GM23338 (cell line): ENCODE data around the gene INSL3. TPM values are rescaled to one million over a fixed set of nuclear protein-coding genes. Genes with fewer than 3 reads are reported as not detected.

Experiments used
- ATAC-seq: fragments of 200-7000 bp; cut with Tn5 transposase; 3 replicates; pipeline ENCODE4 v1.9.1; 2020
- DNase-seq: peaks from one replicate; pipeline ENCODE4 v3.0.0-alpha.2; 2015; ENCODE audit warnings: low spot score
- H2AFZ ChIP-seq: fragments of 200-600 bp; sonication (generic); 2 replicates; pipeline ENCODE4 v1.8.0; 2016; ENCODE audit warnings: antibody characterized with exemption, mild to moderate bottlenecking, moderate library complexity
- H3F3A ChIP-seq: fragments of 200-600 bp; sonication (generic); replicated peaks from 2 replicates; pipeline ENCODE4 v1.8.0; 2017; ENCODE audit warnings: antibody characterized with exemption, mixed run types, low read depth
- H3K27ac ChIP-seq: fragments of 200-600 bp; sonication (generic); 2 replicates; pipeline ENCODE4 v1.6.1; 2016; ENCODE audit warnings: low read depth
- H3K27me3 ChIP-seq: fragments of 200-600 bp; sonication (generic); 2 replicates; pipeline ENCODE4 v1.8.0; 2016; ENCODE audit warnings: mild to moderate bottlenecking, mixed run types, moderate library complexity; ENCODE audit not compliant: insufficient read depth
- H3K36me3 ChIP-seq: fragments of 200-600 bp; sonication (generic); 2 replicates; pipeline ENCODE4 v1.8.0; 2016; ENCODE audit warnings: mild to moderate bottlenecking; ENCODE audit not compliant: insufficient read depth
- H3K4me1 ChIP-seq: fragments of 200-600 bp; sonication (generic); 2 replicates; pipeline ENCODE4 v1.8.0; 2016; ENCODE audit warnings: mild to moderate bottlenecking, moderate library complexity; ENCODE audit not compliant: insufficient read depth
- H3K4me2 ChIP-seq: fragments of 200-600 bp; sonication (generic); 2 replicates; pipeline ENCODE4 v1.7.1; 2017; ENCODE audit warnings: mixed run types
- H3K4me3 ChIP-seq: fragments of 200-600 bp; sonication (generic); 2 replicates; pipeline ENCODE4 v1.6.1; 2016; ENCODE audit warnings: mixed run types
- H3K79me2 ChIP-seq: fragments of 200-600 bp; sonication (generic); replicated peaks from 2 replicates; pipeline ENCODE4 v1.8.0; 2017; ENCODE audit warnings: mild to moderate bottlenecking; ENCODE audit not compliant: insufficient read depth
- H3K9me2 ChIP-seq: fragments of 200-600 bp; sonication (generic); 2 replicates; pipeline ENCODE4 v1.8.0; 2017; ENCODE audit not compliant: insufficient read depth
- H4K20me1 ChIP-seq: fragments of 200-600 bp; sonication (generic); replicated peaks from 2 replicates; pipeline ENCODE4 v1.8.0; 2017; ENCODE audit warnings: mild to moderate bottlenecking; ENCODE audit not compliant: insufficient read depth
- H3K27ac Mint-ChIP-seq: 2 replicates; pipeline ENCODE4 v1.8.0; 2020; ENCODE audit warnings: inconsistent platforms, mild to moderate bottlenecking, moderate library complexity, mixed read lengths
- H3K27me3 Mint-ChIP-seq: 3 replicates; pipeline ENCODE4 v1.8.0; 2022; ENCODE audit warnings: low read depth, mild to moderate bottlenecking, moderate library complexity, mixed read lengths, inconsistent platforms; ENCODE audit not compliant: insufficient read depth, poor library complexity
- H3K36me3 Mint-ChIP-seq: 3 replicates; pipeline ENCODE4 v1.8.0; 2021; ENCODE audit warnings: low read depth, mild to moderate bottlenecking, inconsistent platforms, moderate library complexity, mixed read lengths
- H3K4me1 Mint-ChIP-seq: 3 replicates; pipeline ENCODE4 v1.8.0; 2020; ENCODE audit warnings: mild to moderate bottlenecking, inconsistent platforms, mixed read lengths
- H3K4me3 Mint-ChIP-seq: 3 replicates; pipeline ENCODE4 v1.8.0; 2021; ENCODE audit warnings: moderate library complexity, mild to moderate bottlenecking, inconsistent platforms, mixed read lengths
- H3K9me3 Mint-ChIP-seq: 3 replicates; pipeline ENCODE4 v1.8.0; 2020; ENCODE audit warnings: moderate library complexity, mild to moderate bottlenecking, inconsistent platforms, mixed read lengths
- EZH2 ChIP-seq: fragments of 200-600 bp; sonication (generic); IDR thresholded peaks from one replicate; pipeline ENCODE4 v1.8.0; 2017; ENCODE audit warnings: antibody characterized with exemption, mild to moderate bottlenecking, low read depth; ENCODE audit not compliant: unreplicated experiment
- ZNF331 ChIP-seq: fragments of 250-450 bp; sonication (Bioruptor Pico); IDR thresholded peaks from 2 replicates; pipeline ENCODE4 v1.5.0; 2020; ENCODE audit warnings: low read depth, mild to moderate bottlenecking, moderate library complexity
- polyA plus RNA-seq: library from polyadenylated mRNA; unstranded; fragments of >200 nt; fragmentation: Nextera tagmentation; extraction: Ambion mirVana; gene quantifications from 2 replicates; pipeline ENCODE4 v1.2.1, GENCODE V29; 2016
- total RNA-seq: library from RNA; depleted of rRNA; stranded (reverse); fragments of >200 nt; shearing (Covaris generic); gene quantifications from 2 replicates; pipeline ENCODE4 v1.2.3, GENCODE V29; 2014
- TF ChIP-seq, protein P1 (sequence below): fragments of 250-450 bp; sonication (Bioruptor Pico); IDR thresholded peaks from 2 replicates; pipeline ENCODE4 v1.5.0; 2020; ENCODE audit warnings: mild to moderate bottlenecking, moderate library complexity

The INSL3 gene
- total and polyA plus RNA-seq, 2 experiments from 2014 or later, result 0.76 TPM; not detected in 1

- TF ChIP-seq, protein P1, sequence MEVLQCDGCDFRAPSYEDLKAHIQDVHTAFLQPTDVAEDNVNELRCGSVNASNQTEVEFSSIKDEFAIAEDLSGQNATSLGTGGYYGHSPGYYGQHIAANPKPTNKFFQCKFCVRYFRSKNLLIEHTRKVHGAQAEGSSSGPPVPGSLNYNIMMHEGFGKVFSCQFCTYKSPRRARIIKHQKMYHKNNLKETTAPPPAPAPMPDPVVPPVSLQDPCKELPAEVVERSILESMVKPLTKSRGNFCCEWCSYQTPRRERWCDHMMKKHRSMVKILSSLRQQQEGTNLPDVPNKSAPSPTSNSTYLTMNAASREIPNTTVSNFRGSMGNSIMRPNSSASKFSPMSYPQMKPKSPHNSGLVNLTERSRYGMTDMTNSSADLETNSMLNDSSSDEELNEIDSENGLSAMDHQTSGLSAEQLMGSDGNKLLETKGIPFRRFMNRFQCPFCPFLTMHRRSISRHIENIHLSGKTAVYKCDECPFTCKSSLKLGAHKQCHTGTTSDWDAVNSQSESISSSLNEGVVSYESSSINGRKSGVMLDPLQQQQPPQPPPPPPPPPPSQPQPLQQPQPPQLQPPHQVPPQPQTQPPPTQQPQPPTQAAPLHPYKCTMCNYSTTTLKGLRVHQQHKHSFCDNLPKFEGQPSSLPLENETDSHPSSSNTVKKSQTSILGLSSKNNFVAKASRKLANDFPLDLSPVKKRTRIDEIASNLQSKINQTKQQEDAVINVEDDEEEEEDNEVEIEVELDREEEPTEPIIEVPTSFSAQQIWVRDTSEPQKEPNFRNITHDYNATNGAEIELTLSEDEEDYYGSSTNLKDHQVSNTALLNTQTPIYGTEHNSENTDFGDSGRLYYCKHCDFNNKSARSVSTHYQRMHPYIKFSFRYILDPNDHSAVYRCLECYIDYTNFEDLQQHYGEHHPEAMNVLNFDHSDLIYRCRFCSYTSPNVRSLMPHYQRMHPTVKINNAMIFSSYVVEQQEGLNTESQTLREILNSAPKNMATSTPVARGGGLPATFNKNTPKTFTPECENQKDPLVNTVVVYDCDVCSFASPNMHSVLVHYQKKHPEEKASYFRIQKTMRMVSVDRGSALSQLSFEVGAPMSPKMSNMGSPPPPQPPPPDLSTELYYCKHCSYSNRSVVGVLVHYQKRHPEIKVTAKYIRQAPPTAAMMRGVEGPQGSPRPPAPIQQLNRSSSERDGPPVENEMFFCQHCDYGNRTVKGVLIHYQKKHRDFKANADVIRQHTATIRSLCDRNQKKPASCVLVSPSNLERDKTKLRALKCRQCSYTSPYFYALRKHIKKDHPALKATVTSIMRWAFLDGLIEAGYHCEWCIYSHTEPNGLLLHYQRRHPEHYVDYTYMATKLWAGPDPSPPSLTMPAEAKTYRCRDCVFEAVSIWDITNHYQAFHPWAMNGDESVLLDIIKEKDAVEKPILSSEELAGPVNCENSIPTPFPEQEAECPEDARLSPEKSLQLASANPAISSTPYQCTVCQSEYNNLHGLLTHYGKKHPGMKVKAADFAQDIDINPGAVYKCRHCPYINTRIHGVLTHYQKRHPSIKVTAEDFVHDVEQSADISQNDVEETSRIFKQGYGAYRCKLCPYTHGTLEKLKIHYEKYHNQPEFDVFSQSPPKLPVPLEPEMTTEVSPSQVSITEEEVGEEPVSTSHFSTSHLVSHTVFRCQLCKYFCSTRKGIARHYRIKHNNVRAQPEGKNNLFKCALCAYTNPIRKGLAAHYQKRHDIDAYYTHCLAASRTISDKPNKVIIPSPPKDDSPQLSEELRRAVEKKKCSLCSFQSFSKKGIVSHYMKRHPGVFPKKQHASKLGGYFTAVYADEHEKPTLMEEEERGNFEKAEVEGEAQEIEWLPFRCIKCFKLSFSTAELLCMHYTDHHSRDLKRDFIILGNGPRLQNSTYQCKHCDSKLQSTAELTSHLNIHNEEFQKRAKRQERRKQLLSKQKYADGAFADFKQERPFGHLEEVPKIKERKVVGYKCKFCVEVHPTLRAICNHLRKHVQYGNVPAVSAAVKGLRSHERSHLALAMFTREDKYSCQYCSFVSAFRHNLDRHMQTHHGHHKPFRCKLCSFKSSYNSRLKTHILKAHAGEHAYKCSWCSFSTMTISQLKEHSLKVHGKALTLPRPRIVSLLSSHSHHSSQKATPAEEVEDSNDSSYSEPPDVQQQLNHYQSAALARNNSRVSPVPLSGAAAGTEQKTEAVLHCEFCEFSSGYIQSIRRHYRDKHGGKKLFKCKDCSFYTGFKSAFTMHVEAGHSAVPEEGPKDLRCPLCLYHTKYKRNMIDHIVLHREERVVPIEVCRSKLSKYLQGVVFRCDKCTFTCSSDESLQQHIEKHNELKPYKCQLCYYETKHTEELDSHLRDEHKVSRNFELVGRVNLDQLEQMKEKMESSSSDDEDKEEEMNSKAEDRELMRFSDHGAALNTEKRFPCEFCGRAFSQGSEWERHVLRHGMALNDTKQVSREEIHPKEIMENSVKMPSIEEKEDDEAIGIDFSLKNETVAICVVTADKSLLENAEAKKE, result no peak
Measured at GRCh38 chr19:17854061-17854460, 32.7 kb upstream of the INSL3 start (continued).

GRCh38 chr19:17848595-17849292 is 27.4 kb upstream of the INSL3 start:
- Histone ChIP-seq H3K27me3 (peaks cover 7% of the 10 kb centered on the region; the same call in 1 of the 2 replicates), H3K4me3 (no peak overlapping the region), H4K20me1 (no peaks in the 10 kb centered on the region), H3F3A (0 out of 2 replicates have a peak, but pooled peaks cover 5% of the 10 kb centered on the region), H3K36me3 (no peaks in the 10 kb centered on the region), H2AFZ (peak overlapping the region; percentile 85), H3K4me2 (no peak overlapping the region), H3K4me1 (peaks cover 6% of the 10 kb centered on the region; the same call in 1 of the 2 replicates), H3K9me2 (no peaks in the 10 kb centered on the region), H3K27ac (no peak overlapping the region), H3K79me2 (no peaks in the 10 kb centered on the region)
- Mint-ChIP-seq H3K4me1 (peaks cover 4% of the 10 kb centered on the region), H3K9me3 (no peaks in the 10 kb centered on the region; the same call in 2 of the 3 replicates), H3K27ac (no peak overlapping the region), H3K27me3 (peaks cover 19% of the 10 kb centered on the region), H3K4me3 (no peak overlapping the region), H3K36me3 (no peaks in the 10 kb centered on the region)
- DNase-seq, result no peak
- TF ChIP-seq ZNF331 (CRISPR knock-in tag) (no peak), EZH2 (peak; percentile 9)
- ATAC-seq, result no peak
